ENCODE measurements around the gene LMO7. TPM values are rescaled to one million over a fixed set of nuclear protein-coding genes. Genes with fewer than 3 reads are reported as not detected.

LMO7 gene
- total RNA-seq, 4 donors from 2014 or later, result 75.2 to 127 (median 87.0) TPM

DNA sequence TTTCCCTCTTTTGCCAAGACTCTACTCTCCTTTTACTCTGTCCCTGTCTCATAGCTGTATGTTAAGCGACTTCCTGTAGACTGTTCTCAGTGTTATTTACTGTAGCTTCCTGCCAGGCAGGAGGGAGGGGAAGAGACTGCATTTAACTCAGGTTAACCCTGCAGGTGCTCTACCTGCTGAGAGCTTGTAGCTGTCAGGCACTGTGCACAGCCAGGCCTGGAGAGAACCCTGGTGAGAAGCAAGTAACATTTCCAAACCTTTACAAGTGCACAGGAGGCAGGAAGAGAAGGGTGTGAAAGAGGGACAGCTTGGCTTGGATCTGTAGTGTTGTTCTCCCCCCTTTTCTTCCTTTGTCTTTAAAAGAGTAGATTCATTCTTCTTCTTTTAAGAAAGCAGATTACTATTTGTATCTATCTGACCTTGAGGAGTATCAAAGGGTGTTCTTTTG is 167.1 kb downstream of the LMO7 start:
- Histone ChIP-seq H3K4me1 (no peaks in the 10 kb centered on the region), H3K9me3 (no peaks in the 10 kb centered on the region), H3K36me3 (peaks cover 8% of the 10 kb centered on the region), H3K4me3 (no peak overlapping the region), H3K27me3 (no peaks in the 10 kb centered on the region), H3K27ac (no peak overlapping the region)
- TF ChIP-seq, protein P1, sequence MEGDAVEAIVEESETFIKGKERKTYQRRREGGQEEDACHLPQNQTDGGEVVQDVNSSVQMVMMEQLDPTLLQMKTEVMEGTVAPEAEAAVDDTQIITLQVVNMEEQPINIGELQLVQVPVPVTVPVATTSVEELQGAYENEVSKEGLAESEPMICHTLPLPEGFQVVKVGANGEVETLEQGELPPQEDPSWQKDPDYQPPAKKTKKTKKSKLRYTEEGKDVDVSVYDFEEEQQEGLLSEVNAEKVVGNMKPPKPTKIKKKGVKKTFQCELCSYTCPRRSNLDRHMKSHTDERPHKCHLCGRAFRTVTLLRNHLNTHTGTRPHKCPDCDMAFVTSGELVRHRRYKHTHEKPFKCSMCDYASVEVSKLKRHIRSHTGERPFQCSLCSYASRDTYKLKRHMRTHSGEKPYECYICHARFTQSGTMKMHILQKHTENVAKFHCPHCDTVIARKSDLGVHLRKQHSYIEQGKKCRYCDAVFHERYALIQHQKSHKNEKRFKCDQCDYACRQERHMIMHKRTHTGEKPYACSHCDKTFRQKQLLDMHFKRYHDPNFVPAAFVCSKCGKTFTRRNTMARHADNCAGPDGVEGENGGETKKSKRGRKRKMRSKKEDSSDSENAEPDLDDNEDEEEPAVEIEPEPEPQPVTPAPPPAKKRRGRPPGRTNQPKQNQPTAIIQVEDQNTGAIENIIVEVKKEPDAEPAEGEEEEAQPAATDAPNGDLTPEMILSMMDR (IDR thresholded peaks at IDR 0.05), result no peak
- no peak for TF ChIP-seq EP300 (IDR thresholded peaks at IDR 0.05)
- TF ChIP-seq POLR2AphosphoS5 (IDR thresholded peaks at IDR 0.05), result no peak
- TF ChIP-seq POLR2A (IDR thresholded peaks at IDR 0.05), result no peak
- WGBS, result 70% methylated on average over 1 of the region's 1 CpG
- DNase-seq (ENCODE audit: low spot score in 2 of 2), result no peak

DNA sequence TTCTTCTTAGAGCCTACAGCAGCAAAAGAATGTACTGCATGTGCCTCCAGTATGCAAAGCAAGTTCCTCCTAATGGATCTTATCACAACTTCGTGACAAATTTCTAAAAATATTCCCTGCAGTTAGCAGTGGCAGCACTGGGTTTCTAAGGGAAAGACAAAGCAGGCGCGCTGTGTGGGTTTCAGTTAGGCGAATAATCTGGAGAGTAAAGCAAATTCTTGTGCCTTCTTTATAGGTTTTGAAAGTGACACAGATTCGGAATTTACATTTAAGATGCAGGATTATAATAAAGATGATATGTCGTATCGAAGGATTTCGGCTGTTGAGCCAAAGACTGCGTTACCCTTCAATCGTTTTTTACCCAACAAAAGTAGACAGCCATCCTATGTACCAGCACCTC is 167.9 kb downstream of the LMO7 start:
- DNase-seq (ENCODE audit: low spot score in 2 of 2), result no peak
- Histone ChIP-seq H3K9me3 (no peaks in the 10 kb centered on the region), H3K4me3 (no peak overlapping the region), H3K36me3 (peaks cover 8% of the 10 kb centered on the region), H3K27me3 (no peaks in the 10 kb centered on the region), H3K27ac (no peak overlapping the region), H3K4me1 (no peaks in the 10 kb centered on the region)
- WGBS, result 90% methylated on average over 10 of the region's 10 CpGs
- TF ChIP-seq POLR2A (IDR thresholded peaks at IDR 0.05) (no peak), EP300 (IDR thresholded peaks at IDR 0.05) (no peak), POLR2AphosphoS5 (IDR thresholded peaks at IDR 0.05) (no peak)
- TF ChIP-seq, protein P1 (IDR thresholded peaks at IDR 0.05), result no peak

DNA sequence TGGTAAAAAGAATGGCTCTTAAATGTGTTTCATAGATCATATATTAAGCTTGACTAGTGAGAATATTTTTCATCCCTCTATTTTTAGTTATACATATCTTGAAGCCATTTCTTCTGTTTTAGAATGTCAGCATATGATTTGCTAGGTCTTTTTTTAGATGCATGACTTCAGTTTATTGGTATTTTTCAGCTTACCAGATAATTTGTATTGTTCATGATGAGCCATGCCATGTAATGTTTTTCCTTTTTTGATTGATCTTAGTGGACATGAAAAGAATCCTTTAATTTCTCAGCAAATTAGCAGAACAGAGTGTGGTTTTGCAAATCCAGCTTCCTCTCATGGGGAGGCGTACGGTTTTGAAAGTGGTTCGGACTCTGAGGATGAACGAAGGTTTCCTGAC is 168.5 kb downstream of the LMO7 start:
- no peak overlapping the region for H3K27ac ChIP-seq
- DNase-seq (ENCODE audit: low spot score in 2 of 2), result no peak
- WGBS, result 91% methylated on average over 4 of the region's 4 CpGs
- TF ChIP-seq POLR2AphosphoS5 (IDR thresholded peaks at IDR 0.05) (no peak), EP300 (IDR thresholded peaks at IDR 0.05) (no peak), POLR2A (IDR thresholded peaks at IDR 0.05) (no peak)
- TF ChIP-seq, protein P1 (IDR thresholded peaks at IDR 0.05), result no peak
- H3K36me3 ChIP-seq, result peaks cover 8% of the 10 kb centered on the region
- no peaks in the 10 kb centered on the region for H3K9me3 ChIP-seq
- H3K4me3 ChIP-seq, result no peak overlapping the region
- no peaks in the 10 kb centered on the region for H3K27me3 ChIP-seq
- H3K4me1 ChIP-seq, result no peaks in the 10 kb centered on the region

DNA sequence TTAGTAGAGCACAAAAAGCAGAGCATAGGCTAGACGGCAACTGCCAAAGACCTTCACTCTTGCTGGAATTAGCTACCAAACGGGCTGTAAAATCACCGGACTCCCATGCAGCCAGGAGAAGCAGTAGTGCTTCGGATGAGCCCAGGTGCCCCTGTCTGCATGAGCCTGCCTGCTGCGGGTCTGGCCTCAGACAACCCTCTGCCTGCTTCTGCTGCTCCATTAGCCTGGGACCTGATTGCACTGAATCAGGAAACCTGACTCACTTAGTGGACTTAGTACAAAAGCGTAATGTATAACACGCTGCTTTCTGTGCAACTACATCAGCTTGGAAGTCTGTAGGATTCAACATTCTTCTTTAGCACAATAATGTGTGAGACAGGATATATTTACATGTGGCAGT is 170.0 kb downstream of the LMO7 start:
- H3K36me3 ChIP-seq, result peaks cover 8% of the 10 kb centered on the region
- H3K4me3 ChIP-seq, result no peak overlapping the region
- 92% methylated on average over 7 of the region's 7 CpGs for WGBS
- H3K4me1 ChIP-seq, result no peaks in the 10 kb centered on the region
- no peak for DNase-seq (ENCODE audit: low spot score in 2 of 2)
- TF ChIP-seq EP300 (IDR thresholded peaks at IDR 0.05) (no peak), POLR2A (IDR thresholded peaks at IDR 0.05) (no peak), POLR2AphosphoS5 (IDR thresholded peaks at IDR 0.05) (no peak)
- TF ChIP-seq, protein P1 (IDR thresholded peaks at IDR 0.05), result no peak
- no peaks in the 10 kb centered on the region for H3K27me3 ChIP-seq
- no peaks in the 10 kb centered on the region for H3K9me3 ChIP-seq
- no peak overlapping the region for H3K27ac ChIP-seq

DNA sequence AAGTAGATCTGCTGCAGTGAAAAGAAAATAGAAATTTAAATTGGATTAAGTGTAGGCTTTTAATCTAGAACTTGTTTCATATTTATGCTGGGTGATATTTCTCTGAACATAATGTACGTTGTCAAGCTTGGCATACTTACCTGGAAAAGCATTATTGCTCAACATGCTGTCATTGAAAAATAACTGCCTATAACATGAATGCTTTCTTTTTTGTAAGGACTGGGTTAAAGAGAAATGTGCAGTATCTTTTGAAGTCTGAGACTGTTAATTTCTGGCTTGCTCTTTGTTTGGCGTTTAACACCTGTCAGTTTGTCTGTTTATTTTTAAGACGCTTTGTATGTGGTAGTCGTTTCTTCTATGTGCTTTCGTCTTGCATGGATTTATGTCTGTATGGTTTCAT is 175.2 kb downstream of the LMO7 start:
- no peaks in the 10 kb centered on the region for H3K36me3 ChIP-seq
- peaks cover 20% of the 10 kb centered on the region for H3K4me1 ChIP-seq
- DNase-seq (ENCODE audit: low spot score in 2 of 2), result no peak
- H3K9me3 ChIP-seq, result no peaks in the 10 kb centered on the region
- TF ChIP-seq, protein P1 (IDR thresholded peaks at IDR 0.05), result no peak
- TF ChIP-seq POLR2A (IDR thresholded peaks at IDR 0.05), result no peak
- no peak for TF ChIP-seq POLR2AphosphoS5 (IDR thresholded peaks at IDR 0.05)
- no peak for TF ChIP-seq EP300 (IDR thresholded peaks at IDR 0.05)
- H3K4me3 ChIP-seq, result no peak overlapping the region
- no peak overlapping the region for H3K27ac ChIP-seq
- 60% methylated on average over 5 of the region's 5 CpGs for WGBS
- H3K27me3 ChIP-seq, result no peaks in the 10 kb centered on the region
